GM23248 (cell line): ENCODE measurements around the gene NPTN. TPM values are rescaled to one million over a fixed set of nuclear protein-coding genes. Genes with fewer than 3 reads are reported as not detected.

Experiments
- DNase-seq: peaks from one replicate; pipeline ENCODE4 v3.0.0-alpha.2; 2015
- H2AFZ ChIP-seq: fragments of 200-600 bp; sonication (generic); 2 replicates; pipeline ENCODE4 v1.6.1; 2016; ENCODE audit warnings: antibody characterized with exemption
- H3F3A ChIP-seq: fragments of 200-600 bp; sonication (generic); 2 replicates; pipeline ENCODE4 v1.6.1; 2016; ENCODE audit warnings: mild to moderate bottlenecking, antibody characterized with exemption, mixed run types; ENCODE audit not compliant: insufficient read depth
- H3K27ac ChIP-seq: fragments of 200-600 bp; sonication (generic); 2 replicates; pipeline ENCODE4 v1.5.1; 2016; ENCODE audit warnings: mild to moderate bottlenecking
- H3K27me3 ChIP-seq: fragments of 200-600 bp; sonication (generic); replicated peaks from 2 replicates; pipeline ENCODE4 v1.6.1; 2016; ENCODE audit warnings: mild to moderate bottlenecking; ENCODE audit not compliant: insufficient read depth
- H3K36me3 ChIP-seq: fragments of 200-600 bp; sonication (generic); 2 replicates; pipeline ENCODE4 v1.6.1; 2016; ENCODE audit warnings: low read depth, mild to moderate bottlenecking
- H3K4me1 ChIP-seq: fragments of 200-600 bp; sonication (generic); 2 replicates; pipeline ENCODE4 v1.6.1; 2016; ENCODE audit warnings: mild to moderate bottlenecking; ENCODE audit not compliant: insufficient read depth
- H3K4me2 ChIP-seq: fragments of 200-600 bp; sonication (generic); one replicate; pipeline ENCODE4 v1.6.1; 2016; ENCODE audit warnings: mild to moderate bottlenecking; ENCODE audit not compliant: unreplicated experiment
- H3K4me3 ChIP-seq: fragments of 200-600 bp; sonication (generic); 2 replicates; pipeline ENCODE4 v1.5.1; 2016; ENCODE audit warnings: mild to moderate bottlenecking
- H3K79me2 ChIP-seq: fragments of 200-600 bp; sonication (generic); 2 replicates; pipeline ENCODE4 v1.6.1; 2016; ENCODE audit warnings: mild to moderate bottlenecking; ENCODE audit not compliant: insufficient read depth
- H3K9ac ChIP-seq: fragments of 200-600 bp; sonication (generic); 2 replicates; pipeline ENCODE4 v1.6.1; 2016; ENCODE audit warnings: mild to moderate bottlenecking
- H3K9me2 ChIP-seq: fragments of 200-600 bp; sonication (generic); 2 replicates; pipeline ENCODE4 v1.6.1; 2016; ENCODE audit warnings: mixed run types, mild to moderate bottlenecking, moderate library complexity; ENCODE audit not compliant: insufficient read depth
- H3K9me3 ChIP-seq: fragments of 200-600 bp; sonication (generic); one replicate; pipeline ENCODE4 v1.6.1; 2017; ENCODE audit warnings: low read depth
- H4K20me1 ChIP-seq: fragments of 200-600 bp; sonication (generic); 2 replicates; pipeline ENCODE4 v1.6.0; 2016; ENCODE audit not compliant: insufficient read depth
- EZH2 ChIP-seq: fragments of 200-600 bp; sonication (generic); IDR thresholded peaks from 2 replicates; pipeline ENCODE4 v1.6.1; 2018; ENCODE audit warnings: antibody characterized with exemption, mild to moderate bottlenecking; ENCODE audit not compliant: insufficient read depth, poor library complexity, severe bottlenecking
- EZH2phosphoT487 ChIP-seq: fragments of 200-600 bp; sonication (generic); IDR thresholded peaks from 2 replicates; pipeline ENCODE4 v1.6.1; 2018; ENCODE audit warnings: antibody characterized with exemption, moderate library complexity, mild to moderate bottlenecking, low read depth; ENCODE audit not compliant: insufficient read depth
- WGBS, 2 experiments: methylation state at CpG; one replicate each; pipeline ENCODE4 v1.1.6; 2015 to 2017; ENCODE audit warnings: low lambda C conversion rate in 2 of 2, low coverage in 1 of 2; ENCODE audit errors: missing lambda C conversion rate in 2 of 2; 5-methylcytosine and 5-hydroxymethylcytosine counted together
- in situ Hi-C: fragments of 300-500 bp; cut with MboI; formaldehyde crosslinking; loops from 2 replicates; pipeline ENCODE4 v1.15.0; 2020
- polyA plus RNA-seq: library from polyadenylated mRNA; unstranded; fragments of >200 nt; fragmentation: Nextera tagmentation; extraction: Ambion mirVana; gene quantifications from 2 replicates; pipeline ENCODE4 v1.2.1, GENCODE V29; 2016
- total RNA-seq: library from RNA; depleted of rRNA; stranded (reverse); fragments of >200 nt; shearing (Covaris generic); gene quantifications from 2 replicates; pipeline ENCODE4 v1.2.3, GENCODE V29; 2014; rRNA removed

NPTN gene
- total and polyA plus RNA-seq, 2 experiments from 2014 or later: 128 to 183 TPM

DNA sequence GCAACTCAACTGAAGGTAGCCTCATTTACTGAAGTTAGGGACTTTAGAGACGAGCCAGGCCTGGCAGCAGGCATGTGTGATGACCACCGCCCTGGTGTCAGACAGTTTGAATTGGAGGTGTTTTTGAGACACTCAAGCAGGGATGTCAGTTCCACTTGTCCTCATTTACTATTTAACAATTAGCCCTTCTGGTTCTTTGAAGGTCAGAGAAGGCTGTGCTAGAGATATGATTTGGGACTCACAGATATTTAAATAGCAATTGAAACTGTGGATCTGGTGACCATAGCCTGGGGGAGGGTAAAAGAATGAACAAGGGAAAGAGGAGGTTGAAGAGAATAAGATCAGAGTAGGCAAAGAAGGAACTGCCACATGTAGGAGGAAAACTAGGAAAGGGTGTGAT lies 115.6 kb downstream of the NPTN start:
- Histone ChIP-seq H3K9me3 (no peaks in the 10 kb centered on the region), H3K36me3 (no peaks in the 10 kb centered on the region), H3F3A (no peaks in the 10 kb centered on the region), H3K9ac (no peak overlapping the region), H4K20me1 (no peaks in the 10 kb centered on the region), H3K4me1 (no peaks in the 10 kb centered on the region), H3K9me2 (no peaks in the 10 kb centered on the region), H2AFZ (no peak overlapping the region), H3K4me2 (no peak overlapping the region), H3K27me3 (no peaks in the 10 kb centered on the region), H3K79me2 (no peaks in the 10 kb centered on the region), H3K4me3 (no peak overlapping the region), H3K27ac (no peak overlapping the region)
- no peak for TF ChIP-seq EZH2
- no peak for TF ChIP-seq EZH2phosphoT487
- DNase-seq: no peak
- WGBS, 2 experiments: 71 to 86% methylated on average over 2 of the region's 2 CpGs
- in situ Hi-C loops: no loop called here

DNA sequence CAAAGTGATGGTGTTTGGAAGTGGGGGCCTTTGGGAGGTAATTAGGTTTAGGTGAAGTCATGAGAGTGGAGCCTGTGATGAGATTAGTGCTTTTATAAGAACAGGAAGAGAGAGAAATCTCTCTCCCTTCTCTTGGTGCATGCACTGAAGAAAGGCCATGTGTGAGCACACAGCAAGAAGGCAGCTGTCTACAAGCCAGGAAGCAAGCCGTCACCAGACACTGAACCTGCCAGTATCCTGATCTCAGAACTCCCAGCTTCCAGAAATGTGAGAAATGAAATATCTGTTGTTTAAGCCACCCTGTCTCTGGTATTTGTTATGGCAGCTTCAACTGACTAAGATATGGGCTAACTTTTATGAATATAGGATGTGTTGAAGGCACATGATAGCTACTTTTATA lies 117.7 kb downstream of the NPTN start:
- no peaks in the 10 kb centered on the region for H3K36me3 ChIP-seq
- no peaks in the 10 kb centered on the region for H3K9me2 ChIP-seq
- no peaks in the 10 kb centered on the region for H3K79me2 ChIP-seq
- H3K4me1 ChIP-seq: no peaks in the 10 kb centered on the region
- no peak overlapping the region for H2AFZ ChIP-seq
- WGBS, 2 experiments: 28 to 69% methylated on average over 1 of the region's 1 CpG
- no peak overlapping the region for H3K9ac ChIP-seq
- no peaks in the 10 kb centered on the region for H3K27me3 ChIP-seq
- no peaks in the 10 kb centered on the region for H3F3A ChIP-seq
- H3K4me2 ChIP-seq: no peak overlapping the region
- in situ Hi-C loops: no loop called here
- no peaks in the 10 kb centered on the region for H3K9me3 ChIP-seq
- no peak overlapping the region for H3K27ac ChIP-seq
- no peak for DNase-seq
- no peak overlapping the region for H3K4me3 ChIP-seq
- H4K20me1 ChIP-seq: no peaks in the 10 kb centered on the region
- TF ChIP-seq EZH2phosphoT487 (no peak), EZH2 (no peak)

Other genes starting within 250 kb of the NPTN start
- gene REC114, start 190.2 kb downstream of the NPTN start, total RNA-seq: not detected in 2 replicates
- gene REC114, start 190.2 kb downstream of the NPTN start, polyA plus RNA-seq: not detected in 2 replicates
- gene CD276, start 51.0 kb upstream of the NPTN start, total RNA-seq: 94.6 and 102 TPM in 2 replicates
- gene CD276, start 51.0 kb upstream of the NPTN start, polyA plus RNA-seq: 104 TPM in 2 replicates
- gene INSYN1, start 120.0 kb upstream of the NPTN start, total RNA-seq: 8.1 and 10.4 TPM in 2 replicates
- gene INSYN1, start 120.0 kb upstream of the NPTN start, polyA plus RNA-seq: 0.10 and 0.11 TPM in 2 replicates
- gene TBC1D21, start 240.2 kb upstream of the NPTN start, total RNA-seq: not detected in 2 replicates
- not detected in 2 replicates for gene TBC1D21, start 240.2 kb upstream of the NPTN start, polyA plus RNA-seq